ENCODE results near the gene NFKBIE.

GRCh38 chr6:44300292-44300823 lies 35.0 kb upstream of the NFKBIE start:
- TF ChIP-seq CTCF (optimal IDR thresholded peaks at IDR 0.05 in 1 of 3, IDR thresholded peaks at IDR 0.05 in 1 of 3, conservative IDR thresholded peaks at IDR 0.05 in 1 of 3; ENCODE audit: extremely low read depth in 1 of 3, insufficient read depth in 2 of 3, low read length in 3 of 3) (no peak), EZH2 (IDR thresholded peaks at IDR 0.05; ENCODE audit: low read length) (no peak)
